ENCODE data around the gene MGAT4A.

The MGAT4A gene

DNA sequence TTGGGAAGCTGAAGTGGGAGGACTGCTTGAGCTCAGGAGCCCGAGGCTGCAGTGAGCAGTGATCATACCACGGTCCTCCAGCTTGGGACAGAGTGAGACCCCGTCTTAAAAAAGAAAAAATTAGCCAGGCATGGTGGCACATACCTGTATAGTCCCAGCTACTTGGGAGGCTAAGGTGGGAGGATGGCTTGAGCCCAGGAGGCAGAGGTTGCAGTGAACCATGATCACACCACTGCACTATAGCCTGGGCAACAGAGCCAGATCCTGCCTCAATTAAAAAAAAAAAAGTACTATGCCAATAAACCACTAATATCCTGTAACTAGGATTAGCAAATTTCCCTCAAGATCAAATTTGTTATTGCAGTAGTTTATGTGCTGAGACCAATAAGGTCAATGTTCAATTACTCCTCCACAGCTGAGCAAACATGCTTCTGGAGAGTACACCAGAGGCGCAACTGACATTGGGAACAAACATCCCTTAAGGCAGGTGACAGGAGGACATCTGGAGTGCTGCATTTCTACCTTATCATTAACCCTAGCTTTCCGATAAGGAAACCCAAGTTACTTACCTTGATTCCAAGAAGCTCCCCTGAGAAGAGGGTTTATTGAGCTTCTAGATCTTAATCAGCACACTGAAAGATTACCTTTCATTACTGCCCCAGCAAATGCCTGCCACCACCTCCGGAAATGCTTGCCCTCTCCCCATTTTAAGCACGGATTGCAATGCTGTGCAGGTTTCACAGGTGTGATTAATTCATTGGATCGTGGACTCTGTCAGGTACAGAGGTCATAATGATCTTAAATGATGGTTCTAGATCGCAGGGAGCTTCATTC, 26.2 kb downstream of the MGAT4A start:
- DNase-seq (ENCODE audit: low read depth in 1 of 2, low spot score in 1 of 2) = no peak

DNA sequence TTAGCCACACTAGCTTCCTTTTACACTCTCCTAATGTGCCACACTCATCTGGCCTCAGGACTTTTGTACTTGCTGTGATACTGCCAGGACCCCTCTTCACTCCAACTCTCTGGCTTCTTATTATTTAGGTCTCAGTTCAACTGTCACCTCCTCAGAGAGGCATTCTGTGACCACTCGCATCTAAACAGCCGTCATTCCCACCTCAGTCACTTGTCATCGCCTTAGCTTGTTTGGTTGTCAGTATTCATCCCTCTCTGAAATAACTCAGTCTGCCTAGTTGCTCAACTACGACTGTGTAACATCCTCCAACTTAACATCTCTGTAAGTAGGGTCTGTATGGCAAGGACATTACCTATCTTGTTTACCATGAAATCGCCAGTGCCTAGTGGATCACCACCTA, 27.2 kb downstream of the MGAT4A start:
- DNase-seq (ENCODE audit: low read depth in 1 of 2, low spot score in 1 of 2) = no peak

- DNase-seq (ENCODE audit: low read depth in 1 of 2, low spot score in 1 of 2) = no peak
Measured at GRCh38 chr2:98702858-98703620, 27.9 kb downstream of the MGAT4A start.

DNA sequence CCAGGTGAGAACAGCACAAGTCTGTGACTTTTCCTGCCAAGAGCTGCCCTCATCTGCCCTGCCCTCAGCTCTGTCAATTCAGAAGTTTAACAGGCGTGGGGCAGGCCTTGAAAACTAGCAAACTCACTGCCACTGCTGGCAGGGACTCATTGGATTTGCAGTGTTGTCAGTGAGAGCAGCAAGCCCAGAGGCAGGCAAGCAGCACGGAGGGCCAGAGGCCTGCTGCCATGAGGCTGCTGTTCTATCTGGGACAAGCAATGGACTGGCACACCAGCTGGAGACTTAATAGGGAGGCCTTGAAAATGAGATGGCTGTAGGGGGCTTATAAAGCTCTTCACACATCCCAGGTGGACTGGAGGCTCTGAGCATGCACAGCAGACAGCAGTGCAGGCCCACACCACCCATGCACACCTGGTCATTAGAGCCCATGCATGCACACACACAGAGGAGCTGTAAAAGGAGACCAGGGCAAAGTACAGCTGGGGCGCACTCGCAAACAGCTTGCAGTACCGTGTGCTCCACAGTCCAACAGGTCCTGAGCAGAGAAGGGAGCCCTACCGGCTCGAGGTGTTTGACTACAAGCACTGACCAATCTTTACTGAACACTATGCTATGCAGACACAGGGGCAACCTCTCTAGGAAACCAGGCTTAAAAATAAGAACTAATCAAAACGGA, 28.7 kb downstream of the MGAT4A start:
- DNase-seq (ENCODE audit: low read depth in 1 of 2, low spot score in 1 of 2) = no peak

GRCh38 chr2:98701230-98701629, 29.7 kb downstream of the MGAT4A start:
- no peak for DNase-seq (ENCODE audit: low read depth in 1 of 2, low spot score in 1 of 2)

DNA sequence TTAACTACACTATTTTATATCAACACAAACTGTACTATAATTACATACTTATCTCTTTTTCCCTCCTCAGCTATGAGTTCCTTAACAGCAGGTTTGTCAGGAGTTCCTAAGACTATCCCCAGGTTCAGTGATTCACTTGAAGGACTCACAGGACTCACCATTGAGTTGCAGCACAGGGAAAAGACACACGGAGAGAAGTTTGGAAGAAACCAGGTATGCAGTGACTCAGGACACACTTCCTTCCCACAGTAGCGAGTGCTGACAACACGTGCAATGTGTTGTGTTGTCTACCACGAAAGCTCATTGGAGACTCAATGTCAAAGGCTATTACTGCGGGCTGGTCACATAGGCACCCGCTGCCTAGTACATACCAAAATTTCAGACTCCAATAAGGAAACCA, 32.0 kb downstream of the MGAT4A start:
- DNase-seq (ENCODE audit: low read depth in 1 of 2, low spot score in 1 of 2) = no peak

GRCh38 chr2:98697651-98698337, 33.1 kb downstream of the MGAT4A start:
- no peak for DNase-seq (ENCODE audit: low read depth in 1 of 2, low spot score in 1 of 2)

- no peak for DNase-seq (ENCODE audit: low read depth in 1 of 2, low spot score in 1 of 2)
Measured at GRCh38 chr2:98696200-98696599, 34.7 kb downstream of the MGAT4A start.

DNA sequence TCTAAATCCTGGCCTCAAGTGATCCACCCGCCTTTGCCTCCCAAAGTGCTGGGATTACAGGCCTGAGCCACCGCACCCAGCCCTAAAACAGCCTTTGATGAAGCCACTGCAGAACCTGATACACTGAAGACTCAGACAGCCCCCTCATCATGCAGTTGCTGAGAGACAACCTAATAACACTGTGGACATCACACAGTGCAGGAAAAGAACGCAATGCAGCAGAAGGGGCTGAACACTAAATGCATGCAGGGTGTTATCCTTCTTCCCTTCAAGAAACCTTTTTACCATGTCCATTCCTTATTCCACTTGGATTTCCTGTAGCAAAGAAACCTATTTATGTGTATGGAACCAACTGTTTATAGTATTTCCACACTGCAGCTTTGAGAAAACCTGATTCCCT, 35.7 kb downstream of the MGAT4A start:
- no peak for DNase-seq (ENCODE audit: low read depth in 1 of 2, low spot score in 1 of 2)

DNA sequence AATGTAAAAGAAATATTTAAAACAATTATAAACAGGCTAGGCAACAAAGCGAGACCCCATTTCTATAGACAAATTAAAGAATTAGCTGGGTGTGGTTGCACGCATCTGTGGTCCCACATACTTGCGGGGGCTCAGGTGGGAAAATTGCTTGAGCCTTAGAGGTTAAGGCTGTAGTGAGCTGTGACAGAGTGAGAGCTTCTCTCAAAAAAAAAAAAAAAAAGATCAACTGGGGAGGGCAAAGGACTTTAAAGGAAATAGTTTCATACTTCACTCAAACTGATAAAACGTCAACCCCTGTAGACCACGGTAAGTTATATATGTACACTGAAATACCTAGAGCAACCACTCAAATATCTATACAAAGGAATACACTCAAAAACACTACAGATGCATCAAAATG, 37.5 kb downstream of the MGAT4A start:
- DNase-seq (ENCODE audit: low read depth in 1 of 2, low spot score in 1 of 2) = no peak

DNA sequence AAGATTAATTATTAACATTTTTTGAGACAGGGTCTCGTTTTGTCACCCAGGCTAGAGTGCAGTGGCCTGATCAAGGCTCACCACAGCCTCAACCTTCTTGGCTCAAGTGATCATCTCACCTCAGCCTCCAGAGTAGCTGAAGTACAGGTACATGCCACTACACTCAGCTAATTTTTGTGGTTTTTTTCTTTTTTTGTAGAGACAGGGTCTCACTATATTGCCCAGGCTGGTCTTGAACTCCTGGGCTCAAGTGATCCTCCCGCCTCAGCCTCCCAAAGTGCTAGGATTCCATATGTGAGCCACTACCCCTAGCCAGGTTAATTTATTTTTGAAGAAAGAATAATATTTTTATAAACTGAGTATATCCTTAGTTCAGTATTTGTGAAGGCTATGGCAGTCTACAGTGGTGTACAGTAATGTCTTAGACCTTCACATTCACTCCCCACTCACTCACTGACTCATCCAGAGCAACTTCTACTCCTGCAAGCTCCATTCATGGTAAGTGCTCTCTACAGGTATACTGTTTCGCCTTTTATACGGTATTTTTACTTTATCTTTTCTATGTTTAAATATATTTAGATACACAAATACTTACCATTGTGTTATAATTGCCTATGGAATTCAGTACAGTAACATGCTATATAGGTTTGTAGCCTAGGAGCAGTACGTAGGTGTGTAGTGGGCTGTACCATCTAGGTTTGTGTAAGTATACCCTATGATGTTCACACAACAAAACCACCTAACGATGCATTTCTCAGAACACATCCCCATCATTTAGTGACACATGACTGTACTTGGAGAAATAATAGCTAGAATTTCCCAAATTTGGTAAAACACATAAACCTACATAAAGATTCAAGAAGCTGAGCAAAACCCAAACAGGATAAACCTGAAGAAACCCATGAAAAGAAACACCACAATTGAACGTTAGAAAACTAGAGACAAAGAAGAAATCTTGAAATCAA, 38.6 kb downstream of the MGAT4A start:
- DNase-seq (ENCODE audit: low read depth in 1 of 2, low spot score in 1 of 2) = no peak

DNA sequence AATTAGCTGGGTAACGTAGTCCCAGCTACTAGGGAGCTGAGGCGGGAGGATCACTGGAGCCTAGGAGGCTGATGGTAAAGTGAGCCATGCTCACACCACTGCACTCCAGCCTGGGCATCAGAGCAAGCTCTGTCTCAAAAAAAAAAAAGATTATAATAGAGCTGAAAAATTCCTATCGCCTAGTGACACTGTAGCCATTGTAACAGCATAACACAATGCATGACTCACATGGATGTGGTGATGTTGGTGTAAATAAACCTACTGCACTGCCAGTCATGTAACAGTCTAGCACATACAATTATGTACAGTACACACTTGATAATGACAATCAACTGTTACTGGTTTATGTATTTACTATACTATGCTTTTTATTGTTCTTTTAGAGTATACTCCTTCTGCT, 39.6 kb downstream of the MGAT4A start:
- no peak for DNase-seq (ENCODE audit: low read depth in 1 of 2, low spot score in 1 of 2)

- no peak for DNase-seq (ENCODE audit: low read depth in 1 of 2, low spot score in 1 of 2)
Measured at GRCh38 chr2:98685930-98686887, 44.7 kb downstream of the MGAT4A start.

GRCh38 chr2:98683728-98684127, 47.2 kb downstream of the MGAT4A start:
- DNase-seq (ENCODE audit: low read depth in 1 of 2, low spot score in 1 of 2) = no peak

GRCh38 chr2:98676742-98677141, 54.2 kb downstream of the MGAT4A start:
- DNase-seq (ENCODE audit: low read depth in 1 of 2, low spot score in 1 of 2) = no peak

DNA sequence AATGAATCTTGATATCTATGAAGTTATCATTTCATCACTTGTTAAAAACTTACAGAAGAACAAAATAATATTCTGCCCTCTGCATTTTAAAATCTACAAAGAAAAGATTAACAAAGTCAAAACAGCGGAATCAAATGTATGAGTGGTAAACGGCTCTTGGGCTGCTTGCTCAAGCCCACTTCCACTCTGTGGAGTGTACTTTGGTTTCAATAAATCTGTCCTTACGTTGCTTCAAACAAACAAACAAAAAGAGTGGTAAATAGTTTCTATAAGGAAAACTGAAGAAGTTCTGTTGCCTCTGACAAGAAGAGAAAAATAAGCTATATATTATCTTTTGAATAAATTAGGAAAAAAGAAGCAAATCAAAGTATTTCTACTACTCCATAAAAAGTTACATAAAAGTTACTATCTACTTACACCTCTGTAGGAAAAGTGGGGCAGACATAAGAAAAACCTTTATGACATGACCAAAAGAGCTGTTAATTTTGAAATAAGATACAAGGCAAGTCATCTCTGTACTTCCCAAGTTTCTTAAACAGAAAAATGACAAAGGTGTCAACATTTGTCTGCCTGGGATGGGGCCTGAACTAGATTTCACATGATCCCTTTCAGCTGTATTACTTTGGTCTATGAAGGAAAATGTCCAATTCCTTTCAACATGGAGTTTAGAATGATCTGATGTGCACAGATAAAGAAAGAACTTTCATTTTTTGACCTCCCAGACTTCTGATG, 56.5 kb downstream of the MGAT4A start:
- no peak for DNase-seq (ENCODE audit: low read depth in 1 of 2, low spot score in 1 of 2)

- DNase-seq (ENCODE audit: low read depth in 1 of 2, low spot score in 1 of 2) = no peak
Measured at GRCh38 chr2:98669675-98670074, 61.3 kb downstream of the MGAT4A start.

DNA sequence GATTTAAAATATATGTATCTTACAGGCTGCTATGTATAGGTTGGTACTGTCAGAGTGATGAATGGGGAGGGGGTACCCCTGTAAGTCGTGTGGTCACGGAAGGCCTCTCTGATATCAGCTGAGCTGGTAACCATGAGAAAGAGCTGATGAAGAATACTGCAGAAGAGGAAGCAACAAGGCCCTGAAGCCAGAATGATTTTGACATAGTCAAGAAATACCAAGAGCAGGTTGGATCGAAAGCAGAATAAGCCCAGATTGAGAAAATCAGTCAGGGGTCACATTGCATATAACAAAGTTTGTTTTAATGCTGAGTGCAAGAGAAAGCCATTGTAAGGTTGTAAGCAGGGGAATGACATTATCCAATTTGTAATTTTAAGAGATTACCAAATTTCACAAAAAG, 65.3 kb downstream of the MGAT4A start:
- no peak for DNase-seq (ENCODE audit: low read depth in 1 of 2, low spot score in 1 of 2)
